ENCODE data around the gene CA10. TPM values are rescaled to one million over a fixed set of nuclear protein-coding genes. Genes with fewer than 3 reads are reported as not detected.

The CA10 gene
- total RNA-seq, 1 experiment from 2014 or later = not detected

- intact Hi-C loops (cut with micrococcal nuclease; ENCODE audit: unreplicated experiment) = no loop called here
- ChIA-PET POLR2A (no interaction called here), CTCF (no interaction called here)
- Histone ChIP-seq H3K9me3 (no peaks in the 10 kb centered on the region), H3K27me3 (replicated peaks; ENCODE audit: control insufficient read depth, insufficient read depth, low read length) (no peaks in the 10 kb centered on the region), H3K36me3 (ENCODE audit: control insufficient read depth, insufficient read depth, low read length) (no peaks in the 10 kb centered on the region), H3K4me1 (no peaks in the 10 kb centered on the region), H3K4me3 (ENCODE audit: low read depth, low read length) (no peak overlapping the region)
- no peak overlapping the region for H3K4me3 Mint-ChIP-seq (ENCODE audit: unreplicated experiment)
- no peak overlapping the region for H3K27ac Mint-ChIP-seq (ENCODE audit: unreplicated experiment)
- no peaks in the 10 kb centered on the region for H3K9me3 Mint-ChIP-seq (ENCODE audit: unreplicated experiment)
- TF ChIP-seq CTCF (IDR thresholded peaks at IDR 0.05; ENCODE audit: insufficient read depth in 1 of 2, low read depth in 1 of 2, low read length in 1 of 2, severe bottlenecking in 1 of 2, unreplicated experiment in 1 of 2) = no peak
- peaks cover 13% of the 10 kb centered on the region for H3K27me3 Mint-ChIP-seq (ENCODE audit: insufficient read depth, unreplicated experiment)
- no TSS peak for BruUV-seq (replicated peaks)
- no peaks in the 10 kb centered on the region for H3K4me1 Mint-ChIP-seq (ENCODE audit: low read depth, unreplicated experiment)
- H3K36me3 Mint-ChIP-seq (ENCODE audit: insufficient read depth, unreplicated experiment) = no peaks in the 10 kb centered on the region
- DNase-seq = no peak
Measured at GRCh38 chr17:51914577-51914976, 243.9 kb downstream of the CA10 start.

GRCh38 chr17:51913491-51914205 is 244.9 kb downstream of the CA10 start:
- no peaks in the 10 kb centered on the region for H3K27me3 ChIP-seq (replicated peaks; ENCODE audit: control insufficient read depth, insufficient read depth, low read length)
- no peaks in the 10 kb centered on the region for H3K36me3 ChIP-seq (ENCODE audit: control insufficient read depth, insufficient read depth, low read length)
- POLR2A ChIA-PET = no interaction called here
- DNase-seq = no peak
- H3K36me3 Mint-ChIP-seq (ENCODE audit: insufficient read depth, unreplicated experiment) = no peaks in the 10 kb centered on the region
- intact Hi-C loops (cut with micrococcal nuclease; ENCODE audit: unreplicated experiment) = no loop called here
- no peak overlapping the region for H3K4me3 Mint-ChIP-seq (ENCODE audit: unreplicated experiment)
- H3K4me3 ChIP-seq (ENCODE audit: low read depth, low read length) = no peak overlapping the region
- peaks cover 13% of the 10 kb centered on the region for H3K27me3 Mint-ChIP-seq (ENCODE audit: insufficient read depth, unreplicated experiment)
- H3K4me1 Mint-ChIP-seq (ENCODE audit: low read depth, unreplicated experiment) = no peaks in the 10 kb centered on the region
- CTCF ChIA-PET = no interaction called here
- H3K4me1 ChIP-seq = no peaks in the 10 kb centered on the region
- no peaks in the 10 kb centered on the region for H3K9me3 ChIP-seq
- BruUV-seq (replicated peaks) = no TSS peak
- no peaks in the 10 kb centered on the region for H3K9me3 Mint-ChIP-seq (ENCODE audit: unreplicated experiment)
- TF ChIP-seq CTCF (IDR thresholded peaks at IDR 0.05; ENCODE audit: insufficient read depth in 1 of 2, low read depth in 1 of 2, low read length in 1 of 2, severe bottlenecking in 1 of 2, unreplicated experiment in 1 of 2) = no peak
- no peak overlapping the region for H3K27ac Mint-ChIP-seq (ENCODE audit: unreplicated experiment)

GRCh38 chr17:51912939-51913338 is 245.6 kb downstream of the CA10 start:
- Histone ChIP-seq H3K36me3 (ENCODE audit: control insufficient read depth, insufficient read depth, low read length) (no peaks in the 10 kb centered on the region), H3K4me1 (no peaks in the 10 kb centered on the region), H3K9me3 (no peaks in the 10 kb centered on the region), H3K4me3 (ENCODE audit: low read depth, low read length) (no peak overlapping the region), H3K27me3 (replicated peaks; ENCODE audit: control insufficient read depth, insufficient read depth, low read length) (no peaks in the 10 kb centered on the region)
- intact Hi-C loops (cut with micrococcal nuclease; ENCODE audit: unreplicated experiment) = no loop called here
- Mint-ChIP-seq H3K4me3 (ENCODE audit: unreplicated experiment) (no peak overlapping the region), H3K36me3 (ENCODE audit: insufficient read depth, unreplicated experiment) (no peaks in the 10 kb centered on the region), H3K27ac (ENCODE audit: unreplicated experiment) (no peak overlapping the region), H3K9me3 (ENCODE audit: unreplicated experiment) (no peaks in the 10 kb centered on the region), H3K27me3 (ENCODE audit: insufficient read depth, unreplicated experiment) (peaks cover 13% of the 10 kb centered on the region), H3K4me1 (ENCODE audit: low read depth, unreplicated experiment) (no peaks in the 10 kb centered on the region)
- BruUV-seq (replicated peaks) = no TSS peak
- TF ChIP-seq CTCF (IDR thresholded peaks at IDR 0.05; ENCODE audit: insufficient read depth in 1 of 2, low read depth in 1 of 2, low read length in 1 of 2, severe bottlenecking in 1 of 2, unreplicated experiment in 1 of 2) = no peak
- POLR2A ChIA-PET = no interaction called here
- CTCF ChIA-PET = no interaction called here
- no peak for DNase-seq

Measured in Caco-2 (cell line).